HL-60/S4 (cell line): ENCODE results near the gene TCF25.
"Not testable (repeated sequence)": the region's sequence is repeated elsewhere in the genome, so short reads cannot be mapped to it uniquely, and the experiment has no call there.

Source experiments
- in situ Hi-C: fragments of 300-500 bp; cut with MboI; formaldehyde crosslinking; loops from 2 replicates; pipeline ENCODE4 v1.14.3; 2022; ENCODE audit warnings: low sequenced_read_pairs

The TCF25 gene

DNA sequence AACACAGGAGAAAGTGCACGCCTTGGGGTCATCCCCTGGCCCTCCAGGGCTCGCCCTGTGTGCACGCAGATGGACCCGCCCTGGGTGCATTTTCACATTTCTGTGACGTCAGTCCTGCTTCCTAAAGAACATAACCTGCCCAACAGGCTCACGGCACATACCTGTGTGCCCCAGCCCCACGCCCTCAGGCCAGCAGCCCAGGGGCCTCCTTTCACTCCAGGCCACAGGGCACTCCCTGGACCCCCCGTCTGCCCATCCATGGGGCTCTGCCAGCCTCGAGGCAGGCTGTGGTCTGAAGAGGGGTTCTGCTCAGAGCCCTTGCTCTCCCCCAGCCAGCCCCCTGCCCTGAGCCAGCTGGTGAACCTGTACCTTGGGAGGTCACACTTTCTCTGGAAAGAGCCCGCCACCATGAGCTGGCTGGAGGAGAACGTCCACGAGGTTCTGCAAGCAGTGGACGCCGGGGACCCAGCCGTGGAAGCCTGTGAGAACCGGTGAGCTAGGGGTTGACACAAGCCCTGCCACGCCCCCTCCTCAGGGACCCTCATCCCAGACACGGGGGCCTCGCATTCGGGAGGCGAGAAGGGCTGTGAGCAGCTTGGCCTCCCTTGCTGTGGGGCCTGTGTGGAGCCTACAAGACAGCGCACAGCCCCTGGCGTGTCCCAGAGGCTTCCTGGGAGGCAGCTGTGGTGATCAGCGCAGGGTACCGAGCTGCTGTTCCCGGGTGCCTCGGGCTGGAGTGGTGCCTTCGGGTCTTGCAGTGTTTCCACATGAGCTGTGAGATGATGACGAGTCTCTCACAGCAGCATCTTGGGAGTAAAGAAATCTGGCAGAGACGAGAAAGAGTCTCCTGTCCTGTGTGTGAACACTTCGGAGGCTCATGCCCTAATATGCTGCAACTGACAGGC is 31.5 kb downstream of the TCF25 start:
- in situ Hi-C loops: no loop called here

GRCh38 chr16:89905511-89906139 is 32.2 kb downstream of the TCF25 start:
- in situ Hi-C loops: no loop called here

DNA sequence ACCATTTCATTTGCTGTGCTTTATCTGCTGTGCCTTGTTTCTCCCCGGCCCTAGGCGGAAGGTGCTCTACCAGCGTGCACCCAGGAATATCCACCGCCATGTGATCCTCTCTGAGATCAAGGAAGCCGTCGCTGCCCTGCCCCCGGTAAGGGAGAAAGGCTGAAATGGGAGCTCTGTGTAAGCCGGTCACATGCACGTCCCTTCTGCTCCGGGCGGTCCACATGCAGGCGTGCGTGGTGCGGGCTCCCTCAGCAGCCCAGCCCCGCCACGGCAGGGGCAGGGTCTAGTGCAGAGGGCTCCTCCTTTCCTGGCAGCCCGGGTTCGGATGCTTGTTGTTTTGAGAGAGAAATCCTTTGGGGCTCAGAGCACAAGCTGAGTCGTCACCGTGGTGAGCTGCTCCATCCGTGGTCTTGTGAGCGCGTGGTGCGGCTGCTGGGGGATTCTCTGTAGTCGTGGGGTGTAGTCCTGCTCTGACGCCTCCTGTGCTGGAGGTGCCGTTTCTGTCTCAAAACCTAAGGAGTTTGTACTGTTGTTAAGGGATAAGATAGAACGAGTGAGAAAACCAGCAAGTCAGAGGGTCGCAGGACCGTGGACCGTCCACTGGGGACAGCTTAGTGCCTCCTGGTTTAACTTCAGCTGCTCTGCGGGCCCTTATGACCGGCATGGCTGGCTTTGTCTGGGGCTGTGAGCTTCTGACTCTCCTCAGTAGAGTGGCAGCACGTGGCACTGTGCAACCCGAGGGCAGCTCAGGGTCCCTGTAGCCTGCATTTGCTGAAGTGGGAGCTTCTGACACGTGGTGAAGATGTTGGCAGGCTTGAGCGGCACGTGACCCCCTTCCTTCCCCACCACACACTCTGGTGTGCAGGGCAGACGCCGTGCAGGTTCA is 33.0 kb downstream of the TCF25 start:
- in situ Hi-C loops: no loop called here

DNA sequence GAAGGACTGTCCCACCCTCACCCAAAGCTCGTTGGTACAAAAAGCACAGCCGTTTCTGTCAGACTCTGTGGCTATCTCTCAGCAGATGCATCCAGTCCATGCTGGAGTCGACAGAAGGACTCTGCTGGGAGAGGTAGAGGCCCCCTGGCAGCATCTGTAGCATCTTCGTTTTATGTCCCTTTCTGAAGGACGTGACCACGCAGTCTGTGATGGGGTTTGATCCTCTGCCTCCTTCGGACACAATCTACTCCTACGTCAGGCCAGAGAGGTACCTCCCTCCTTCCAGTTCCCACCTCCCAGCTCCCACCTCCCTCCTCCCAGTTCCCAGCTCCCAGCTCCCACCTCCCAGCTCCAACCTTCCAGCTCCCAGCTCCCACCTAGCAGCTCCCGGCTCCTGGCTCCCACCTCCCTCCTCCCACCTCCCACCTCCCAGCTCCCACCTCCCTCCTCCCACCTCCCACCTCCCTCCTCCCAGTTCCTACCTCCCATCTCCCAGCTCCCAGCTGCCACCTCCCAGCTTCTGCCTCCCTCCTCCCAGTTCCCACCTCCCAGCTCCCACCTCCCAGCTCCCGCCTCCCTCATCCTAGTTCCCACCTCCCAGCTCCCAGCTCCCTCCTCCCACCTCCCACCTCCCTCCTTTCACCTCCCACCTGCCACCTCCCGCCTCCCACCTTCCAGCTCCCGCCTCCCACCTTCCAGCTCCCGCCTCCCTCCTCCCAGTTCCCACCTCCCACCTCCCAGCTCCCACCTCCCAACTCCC is 33.8 kb downstream of the TCF25 start:
- in situ Hi-C loops: no loop called here

DNA sequence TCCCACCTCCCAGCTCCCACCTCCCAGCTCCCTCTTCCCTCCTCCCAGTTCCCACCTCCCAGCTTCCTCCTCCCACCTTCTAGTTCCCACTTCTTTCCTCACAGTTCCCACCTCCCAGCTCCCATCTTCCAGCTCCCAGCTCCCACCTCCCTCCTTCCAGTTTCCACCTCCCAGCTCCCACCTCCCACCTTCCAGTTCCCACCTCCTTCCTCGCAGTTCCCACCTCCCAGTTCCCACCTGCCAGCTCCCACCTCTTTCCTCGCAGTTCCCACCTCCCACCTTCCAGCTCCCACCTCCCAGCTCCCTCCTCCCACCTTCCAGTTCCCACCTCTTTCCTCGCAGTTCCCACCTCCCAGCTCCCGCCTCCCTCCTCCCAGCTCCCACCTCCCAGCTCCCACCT is 34.8 kb downstream of the TCF25 start:
- in situ Hi-C loops: no loop called here

- in situ Hi-C loops: no loop called here
These were observed 36.7 kb downstream of the TCF25 start for GRCh38 chr16:89909777-89910716.

- in situ Hi-C loops: no loop called here
These were observed 37.4 kb downstream of the TCF25 start for GRCh38 chr16:89910717-89911354.

DNA sequence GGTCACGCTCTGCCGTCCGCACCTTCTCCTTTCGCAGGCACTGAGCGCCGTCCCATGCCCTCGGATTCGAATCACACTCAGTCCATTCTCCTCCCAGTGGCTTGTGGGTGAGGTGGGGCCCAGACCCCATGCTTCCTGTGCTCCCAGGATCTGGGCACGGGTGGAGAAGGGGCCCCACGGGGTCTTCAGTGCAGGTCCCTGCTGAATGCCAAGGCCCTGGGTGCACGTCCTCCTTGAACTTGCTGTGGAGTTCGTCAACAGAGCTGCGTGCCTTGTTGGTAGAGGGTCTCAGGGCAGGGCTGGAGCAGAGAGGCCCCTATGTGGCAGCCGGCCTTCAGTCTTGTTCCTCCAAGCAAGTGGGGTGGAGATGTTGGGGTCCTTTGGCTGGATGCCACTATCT is 38.0 kb downstream of the TCF25 start:
- in situ Hi-C loops: no loop called here

DNA sequence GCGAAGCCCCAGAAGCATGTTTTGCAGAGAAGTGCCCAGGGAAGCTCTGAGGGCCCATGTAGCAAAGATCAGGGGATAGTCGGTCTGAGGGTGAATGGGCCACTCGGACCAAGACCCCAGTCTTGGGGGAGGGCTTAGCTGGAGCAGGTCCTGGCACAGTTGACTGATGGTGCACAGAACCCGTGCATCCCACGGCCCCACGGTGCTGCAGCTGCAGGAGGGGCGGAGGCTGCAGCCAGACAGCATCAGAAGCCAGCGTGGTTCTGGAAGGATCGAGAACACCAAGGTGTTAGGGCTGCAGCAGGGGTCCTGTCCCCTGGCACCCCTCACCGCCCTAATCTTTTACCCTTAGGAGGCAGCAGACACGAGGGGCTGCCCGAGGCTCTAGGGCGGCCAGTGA is 38.8 kb downstream of the TCF25 start:
- in situ Hi-C loops: no loop called here

GRCh38 chr16:89912627-89913026 is 39.2 kb downstream of the TCF25 start:
- in situ Hi-C loops: no loop called here

- in situ Hi-C loops: no loop called here
These were observed 40.3 kb downstream of the TCF25 start for GRCh38 chr16:89913408-89914387.

GRCh38 chr16:89914642-89915285 is 41.4 kb downstream of the TCF25 start:
- in situ Hi-C loops: not testable (repeated sequence)

- in situ Hi-C loops: no loop called here
These were observed 42.2 kb downstream of the TCF25 start for GRCh38 chr16:89915303-89916232.

DNA sequence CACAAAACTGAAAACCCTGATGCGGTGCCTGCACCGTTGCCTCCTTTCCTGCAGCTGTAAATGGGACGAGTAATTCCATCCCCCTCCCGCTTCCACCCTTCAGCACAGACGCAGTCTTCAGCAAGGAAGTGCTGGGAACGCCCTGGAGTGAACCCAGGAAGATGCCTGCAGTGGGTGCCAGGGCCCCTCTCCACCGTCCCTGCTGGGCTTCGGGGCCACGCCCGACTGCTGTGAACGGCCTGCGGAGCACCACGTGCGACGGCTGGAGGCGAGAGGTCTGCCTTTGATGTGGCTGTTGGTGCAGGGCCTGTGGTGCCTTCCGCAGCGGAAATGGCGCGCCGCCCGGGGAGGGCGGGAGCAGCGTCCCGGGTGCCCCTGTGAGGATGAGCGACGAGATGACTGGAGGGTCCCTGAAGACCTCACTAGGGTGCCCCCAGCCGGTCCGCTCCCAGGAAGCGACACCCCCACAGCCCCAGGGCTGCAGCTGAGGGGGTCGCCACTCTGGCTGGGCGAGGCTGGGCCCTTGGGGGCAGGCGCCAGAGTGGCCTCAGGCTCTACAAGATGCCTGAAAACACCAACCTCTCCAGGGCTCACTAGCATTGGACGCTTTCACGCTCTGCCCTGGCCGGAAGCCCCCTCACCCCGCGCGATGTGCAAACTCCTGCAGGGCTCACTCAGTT is 44.5 kb downstream of the TCF25 start:
- in situ Hi-C loops: no loop called here

- in situ Hi-C loops: no loop called here
These were observed 45.3 kb downstream of the TCF25 start, which contains the start of gene MC1R for GRCh38 chr16:89918453-89919347. Gene MC1R (plus strand): TSS chr16:89918862. CDS start chr16:89919259, 397 bp downstream.
